ENCODE results near the gene ENTPD7. TPM values are rescaled to one million over a fixed set of nuclear protein-coding genes. Genes with fewer than 3 reads are reported as not detected.

ENTPD7 gene
- total and polyA plus RNA-seq, 2 of the 8 experiments (the other 6 are each of a cell fraction or from before 2014, with no cell fraction given): 5.0 to 15.6 TPM

- no peak overlapping the region for H3K27ac ChIP-seq (ENCODE audit: low read depth, low read length)
- H2BK120ac ChIP-seq (replicated peaks; ENCODE audit: low read depth, low read length): no peak overlapping the region
- no peak overlapping the region for H3K4me3 ChIP-seq (ENCODE audit: extremely low read depth in 1 of 4, insufficient read depth in 2 of 4, low read depth in 3 of 4, low read length in 4 of 4)
- peaks cover 0 to 11% (median 2%) of the 10 kb centered on the region in 4 experiments; a peak in 5 of 7 replicates for H3K27me3 ChIP-seq (replicated peaks in 1 of 4; ENCODE audit: control insufficient read depth in 3 of 4, extremely low read depth in 1 of 4, insufficient read depth in 3 of 4, low read length in 3 of 4)
- H2BK12ac ChIP-seq (ENCODE audit: low read depth, low read length): no peak overlapping the region
- POLR2A ChIA-PET (ENCODE audit: partially characterized antibody): no interaction called here
- H2AFZ ChIP-seq (ENCODE audit: low read length): no peak overlapping the region
- H3K4me1 ChIP-seq (replicated peaks in 1 of 4; ENCODE audit: control insufficient read depth in 3 of 4, insufficient read depth in 4 of 4, low read length in 3 of 4): no peaks in the 10 kb centered on the region; a peak in 1 of 7 replicates
- WGBS, 2 experiments (ENCODE audit: extremely low coverage in 1 of 2, insufficient coverage in 1 of 2, insufficient read length in 1 of 2, insufficient replicate concordance in 2 of 2, low coverage in 1 of 2, low lambda C conversion rate in 2 of 2, missing lambda C conversion rate in 1 of 2): 0% methylated on average over 1 of the region's 1 CpG; no CpG with 5 or more reads in 1 of the 2 experiments
- H3K23ac ChIP-seq (ENCODE audit: insufficient read length): no peak overlapping the region
- CTCF ChIA-PET (ENCODE audit: partially characterized antibody): no interaction called here
- DNase-seq (ENCODE audit: low read depth in 1 of 2, low spot score in 2 of 2): no peak
- peaks cover 6% of the 10 kb centered on the region; the same call in 1 of the 2 replicates for H3K23me2 ChIP-seq (ENCODE audit: low read depth, low read length)
- H4K8ac ChIP-seq (ENCODE audit: extremely low read depth, insufficient read depth, low read length): no peak overlapping the region
- H3K4me2 ChIP-seq (ENCODE audit: insufficient read depth in 1 of 2, low read depth in 2 of 2, low read length in 2 of 2): no peak overlapping the region
- H3K9me3 ChIP-seq (ENCODE audit: insufficient read depth in 2 of 2, low read depth in 1 of 2, low read length in 1 of 2): no peaks in the 10 kb centered on the region
- H3K18ac ChIP-seq (ENCODE audit: extremely low read depth, low read length): no peak overlapping the region
- no peak overlapping the region for H2AK5ac ChIP-seq (ENCODE audit: low read depth, low read length)
- no peak overlapping the region for H3K4ac ChIP-seq (replicated peaks; ENCODE audit: insufficient read length, low read depth, low read length)
- H2BK15ac ChIP-seq (ENCODE audit: low read length): no peak overlapping the region
- no peak for TF ChIP-seq TAF7 (optimal IDR thresholded peaks at IDR 0.05; ENCODE audit: borderline replicate concordance, low read depth, low read length)
- no peak for TF ChIP-seq ZNF274 (IDR thresholded peaks at IDR 0.05; ENCODE audit: borderline replicate concordance, extremely low read depth, low read length)
- H4K5ac ChIP-seq (ENCODE audit: insufficient read length, low read depth, low read length): no peak overlapping the region
- no peak overlapping the region for H3K14ac ChIP-seq (ENCODE audit: insufficient read length)
- no peak overlapping the region for H2BK5ac ChIP-seq (ENCODE audit: low read depth, low read length)
- no peak overlapping the region for H2BK20ac ChIP-seq (ENCODE audit: low read length)
- H3K9ac ChIP-seq (replicated peaks in 1 of 4; ENCODE audit: extremely low read depth in 1 of 4, low read depth in 3 of 4, low read length in 3 of 4): no peak overlapping the region; a peak in 1 of 7 replicates
- no peaks in the 10 kb centered on the region for H3K79me1 ChIP-seq (ENCODE audit: low read depth, low read length)
- H3K79me2 ChIP-seq (ENCODE audit: control insufficient read depth in 1 of 2, insufficient read depth in 2 of 2, low read length in 2 of 2): no peaks in the 10 kb centered on the region
- no peak for FAIRE-seq
- no peaks in the 10 kb centered on the region for H4K20me1 ChIP-seq (replicated peaks in 1 of 2; ENCODE audit: control insufficient read depth in 1 of 2, insufficient read depth in 2 of 2, low read length in 2 of 2)
- no peak overlapping the region for H3K56ac ChIP-seq (replicated peaks; ENCODE audit: insufficient read length, low read depth, low read length)
- H4K91ac ChIP-seq (replicated peaks; ENCODE audit: insufficient read length, low read length): no peak overlapping the region
- H3K36me3 ChIP-seq (ENCODE audit: control insufficient read depth in 2 of 4, insufficient read depth in 4 of 4, low read length in 3 of 4): no peaks in the 10 kb centered on the region
Observed at GRCh38 chr10:99656199-99657064, 2.9 kb upstream of the ENTPD7 start.
